GM18951 (cell line): ENCODE measurements around the gene RELN.
"Not testable (repeated sequence)": the region's sequence is repeated elsewhere in the genome, so short reads cannot be mapped to it uniquely, and the experiment has no call there.

ENCODE experiments used
- POLR2A ChIP-seq: IDR thresholded peaks from 4 replicates; pipeline ENCODE4 v1.6.1; 2011; ENCODE audit warnings: mild to moderate bottlenecking; ENCODE audit not compliant: insufficient read length, insufficient read depth; ENCODE audit errors: extremely low read depth
- in situ Hi-C: fragments of 300-500 bp; cut with MboI; formaldehyde crosslinking; loops from one replicate; pipeline ENCODE4 v1.12.0; 2022; ENCODE audit warnings: low sequenced_read_pairs, mixed read lengths, inconsistent platforms; ENCODE audit not compliant: unreplicated experiment

RELN gene

GRCh38 chr7:103539875-103540274 lies 449.6 kb downstream of the RELN start:
- no peak for TF ChIP-seq POLR2A
- in situ Hi-C loops: no loop called here

GRCh38 chr7:103538964-103539709 lies 450.3 kb downstream of the RELN start:
- TF ChIP-seq POLR2A: no peak
- in situ Hi-C loops: no loop called here

- in situ Hi-C loops: no loop called here
- no peak for TF ChIP-seq POLR2A
Measured at GRCh38 chr7:103533761-103534160, 455.7 kb downstream of the RELN start.

- in situ Hi-C loops: no loop called here
- no peak for TF ChIP-seq POLR2A
Measured at GRCh38 chr7:103532955-103533354, 456.5 kb downstream of the RELN start.

- in situ Hi-C loops: no loop called here
- TF ChIP-seq POLR2A: no peak
Measured at GRCh38 chr7:103528152-103528551, 461.3 kb downstream of the RELN start.

GRCh38 chr7:103525937-103526336 lies 463.5 kb downstream of the RELN start:
- in situ Hi-C loops: no loop called here
- no peak for TF ChIP-seq POLR2A

- TF ChIP-seq POLR2A: no peak
- in situ Hi-C loops: no loop called here
Measured at GRCh38 chr7:103524042-103524907, 465.2 kb downstream of the RELN start.

- TF ChIP-seq POLR2A: no peak
- in situ Hi-C loops: no loop called here
Measured at GRCh38 chr7:103521937-103522336, 467.5 kb downstream of the RELN start.

- TF ChIP-seq POLR2A: no peak
- in situ Hi-C loops: no loop called here
Measured at GRCh38 chr7:103504505-103505135, 484.8 kb downstream of the RELN start.

GRCh38 chr7:103501206-103501605 lies 488.3 kb downstream of the RELN start:
- no peak for TF ChIP-seq POLR2A
- in situ Hi-C loops: no loop called here

- TF ChIP-seq POLR2A: no peak
- in situ Hi-C loops: no loop called here
Measured at GRCh38 chr7:103499976-103500375, 489.5 kb downstream of the RELN start.

- in situ Hi-C loops: no loop called here
- no peak for TF ChIP-seq POLR2A
Measured at GRCh38 chr7:103487419-103487818, 502.0 kb downstream of the RELN start.

- in situ Hi-C loops: not testable (repeated sequence)
Measured at GRCh38 chr7:103486873-103487272, 502.6 kb downstream of the RELN start.
